Natural killer cell (primary cell): ENCODE results near the gene KLHDC3. TPM values are rescaled to one million over a fixed set of nuclear protein-coding genes. Genes with fewer than 3 reads are reported as not detected.

Source experiments
- ATAC-seq, 3 donors: fragments of 150-1000 bp in 2 of 3; fragments of 200-7000 bp in 1 of 3; cut with Tn5 transposase; 1 replicate in 1 of 3; 2 replicates in 2 of 3; pipeline ENCODE4 v1.10.0; 2021; ENCODE audit warnings: mild to moderate bottlenecking in 2 of 3, moderate library complexity in 2 of 3
- DNase-seq, 2 donors: peaks; one replicate each; pipeline versions ENCODE4 v3.0.0 to v3.0.0-alpha.2; 2013 to 2021; ENCODE audit warnings: mixed read lengths in 1 of 2
- H3K27ac ChIP-seq: one replicate; pipeline ENCODE4 v1.5.1; 2013; ENCODE audit warnings: mild to moderate bottlenecking, low read length
- H3K27me3 ChIP-seq: one replicate; pipeline ENCODE4 v1.6.1; 2013; ENCODE audit warnings: low read length; ENCODE audit not compliant: control insufficient read depth, insufficient read depth
- H3K36me3 ChIP-seq: one replicate; pipeline ENCODE4 v1.6.1; 2013; ENCODE audit warnings: low read length; ENCODE audit not compliant: control insufficient read depth, insufficient read depth
- H3K4me1 ChIP-seq: one replicate; pipeline ENCODE4 v1.6.1; 2013; ENCODE audit warnings: low read length; ENCODE audit not compliant: control insufficient read depth, insufficient read depth
- H3K4me3 ChIP-seq: one replicate; pipeline ENCODE4 v1.5.1; 2013; ENCODE audit warnings: low read length
- H3K9me3 ChIP-seq: one replicate; pipeline ENCODE4 v1.6.1; 2013; ENCODE audit warnings: low read length; ENCODE audit not compliant: control insufficient read depth, insufficient read depth
- H3K27ac Mint-ChIP-seq, 2 donors: one replicate each; pipeline ENCODE4 v1.8.0; 2022; ENCODE audit warnings: mild to moderate bottlenecking in 2 of 2, mixed read lengths in 2 of 2, moderate library complexity in 1 of 2
- H3K27me3 Mint-ChIP-seq, 2 donors: one replicate each; pipeline ENCODE4 v1.8.0; 2022; ENCODE audit warnings: low read depth in 2 of 2, mixed read lengths in 2 of 2
- H3K36me3 Mint-ChIP-seq: one replicate; pipeline ENCODE4 v1.8.0; 2022; ENCODE audit warnings: mixed read lengths
- H3K4me1 Mint-ChIP-seq, 2 donors: one replicate each; pipeline ENCODE4 v1.8.0; 2022; ENCODE audit warnings: mixed read lengths in 2 of 2
- H3K4me3 Mint-ChIP-seq: one replicate; pipeline ENCODE4 v1.8.0; 2022; ENCODE audit warnings: mild to moderate bottlenecking, moderate library complexity, mixed read lengths
- H3K9me3 Mint-ChIP-seq, 2 donors: one replicate each; pipeline ENCODE4 v1.8.0; 2022; ENCODE audit warnings: mixed read lengths in 2 of 2
- CTCF ChIP-seq: fragments of 200-600 bp; IDR thresholded peaks from one replicate; pipeline ENCODE4 v1.8.0; 2022; ENCODE audit warnings: antibody characterized with exemption
- WGBS: methylation state at CpG from one replicate; pipeline ENCODE4 v1.1.7; 2013; ENCODE audit warnings: missing lambda C conversion rate; ENCODE audit not compliant: insufficient coverage; 5-methylcytosine and 5-hydroxymethylcytosine counted together
- intact Hi-C: fragments of 100-400 bp; cut with micrococcal nuclease; formaldehyde crosslinking; loops from one replicate; pipeline ENCODE4 v1.14.2; 2022
- total RNA-seq, 4 donors: library from RNA; stranded (reverse); fragments of 120-200 nt in 1 of 4; gene quantifications; one replicate each; pipeline versions ENCODE4 v1.2.3 to v1.2.4, GENCODE V29; 2013 to 2022

KLHDC3 gene
- total RNA-seq, 3 donors from 2014 or later (not counting 1 experiment from before 2014, with no cell fraction given), result 52.7 to 60.9 (median 53.7) TPM

DNA sequence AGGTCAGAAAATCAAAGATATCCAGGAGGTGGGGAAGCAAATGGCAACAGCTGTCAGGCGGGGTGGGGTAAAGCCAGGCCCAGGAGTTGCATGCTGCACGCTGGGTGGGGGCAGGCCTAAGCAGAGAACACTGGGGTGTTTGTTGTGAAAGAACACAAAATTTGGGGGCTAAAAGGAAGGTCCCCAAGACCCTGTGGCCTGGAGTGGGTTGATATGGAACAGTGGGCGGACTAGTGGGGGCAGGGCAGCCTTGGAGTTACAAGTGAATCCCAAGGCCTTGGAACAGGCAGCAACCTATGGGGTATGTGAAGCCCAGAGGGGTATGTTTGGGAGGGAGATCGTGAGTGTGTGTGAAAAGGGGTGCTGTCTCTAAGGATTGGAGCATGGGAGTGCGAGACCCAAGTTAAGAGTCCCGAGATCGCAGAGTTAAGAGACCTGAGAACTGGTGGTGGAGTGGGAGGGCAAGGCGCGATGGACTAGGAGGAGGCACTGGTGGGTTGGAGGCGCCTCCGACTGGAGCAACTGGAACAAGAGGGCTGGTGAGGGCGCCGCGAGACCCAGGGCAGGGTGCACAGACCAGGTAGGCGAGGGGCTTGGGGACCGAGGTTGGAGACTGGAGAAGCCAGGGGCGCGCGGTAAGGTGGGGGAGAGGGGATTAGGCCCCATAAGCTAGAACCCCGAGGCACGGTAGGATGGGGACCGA lies 38.9 kb downstream of the KLHDC3 start:
- 17% methylated on average over 22 of the region's 22 CpGs for WGBS
- Mint-ChIP-seq H3K36me3 (no peaks in the 10 kb centered on the region), H3K27me3 (no peaks in the 10 kb centered on the region), H3K27ac (peak overlapping the region; percentile 93 to 95), H3K4me1 (peaks cover 30 to 40% of the 10 kb centered on the region in 2 donors), H3K4me3 (peak overlapping the region; percentile 90), H3K9me3 (no peaks in the 10 kb centered on the region)
- intact Hi-C loops, result no loop called here
- H3K36me3 ChIP-seq, result peaks cover 15% of the 10 kb centered on the region
- no peak for TF ChIP-seq CTCF
- peaks cover 22% of the 10 kb centered on the region for H3K4me1 ChIP-seq
- no peaks in the 10 kb centered on the region for H3K9me3 ChIP-seq
- H3K27ac ChIP-seq, result peak overlapping the region; percentile 83
- H3K27me3 ChIP-seq, result no peaks in the 10 kb centered on the region
- DNase-seq (no peak), ATAC-seq (peak in 2 of 3 donors; percentile 2 to 22)
- H3K4me3 ChIP-seq, result peak overlapping the region; percentile 80

DNA sequence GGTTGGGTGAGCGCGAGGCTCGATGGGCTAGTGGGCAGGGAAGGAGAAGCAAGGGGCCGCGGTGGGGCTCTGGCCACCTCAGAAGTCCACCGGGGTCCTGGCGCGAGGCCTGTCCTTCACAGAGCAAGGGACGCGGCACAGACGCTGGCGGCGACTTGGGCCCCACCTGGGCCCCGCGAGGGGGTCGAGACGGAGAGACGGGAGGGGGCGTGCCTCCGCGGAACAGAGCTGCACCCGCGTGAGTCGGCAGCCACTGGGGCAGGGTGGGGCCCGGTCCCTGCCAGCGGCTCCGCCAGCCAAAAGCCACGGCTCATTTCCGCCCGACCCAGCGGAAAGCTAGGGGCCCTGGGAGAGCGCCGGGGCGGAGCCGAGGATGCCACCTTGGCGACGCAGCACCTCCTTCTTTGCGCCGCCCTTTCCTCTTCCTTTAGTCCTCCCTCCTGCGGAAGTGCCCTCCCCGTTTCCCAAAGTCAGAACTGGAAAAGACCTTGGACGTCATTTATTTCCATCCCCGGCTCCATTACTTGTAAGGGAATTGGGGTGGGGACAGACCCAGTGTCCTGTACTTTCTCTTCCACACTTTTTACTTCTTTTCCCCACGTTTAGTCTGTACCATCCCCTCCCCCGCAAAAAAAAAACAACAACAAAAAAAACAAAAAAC lies 39.6 kb downstream of the KLHDC3 start, which contains the start of gene CUL7:
TSS of gene CUL7 (minus strand) at position 307 of the 661 bp plus-strand sequence. CDS start 1,063 bp downstream, outside the sequence.
- H3K4me3 Mint-ChIP-seq, result peak within 1 kb of the TSS; percentile 90
- TF ChIP-seq CTCF, result no peak
- no peaks in the 10 kb centered on the region for H3K27me3 ChIP-seq
- ATAC-seq (peak; percentile 94 to 97 (median 95)), DNase-seq (peak; percentile 70 to 94)
- H3K36me3 ChIP-seq, result peaks cover 15% of the 10 kb centered on the region
- no peaks in the 10 kb centered on the region for H3K27me3 Mint-ChIP-seq
- no peaks in the 10 kb centered on the region for H3K9me3 Mint-ChIP-seq
- no peaks in the 10 kb centered on the region for H3K36me3 Mint-ChIP-seq
- peaks cover 26% of the 10 kb centered on the region for H3K4me1 ChIP-seq
- H3K27ac Mint-ChIP-seq, result peak within 1 kb of the TSS; percentile 93 to 95
- peak within 1 kb of the TSS; percentile 80 for H3K4me3 ChIP-seq
- H3K27ac ChIP-seq, result peak within 1 kb of the TSS; percentile 83
- 0% methylated on average over 41 of the region's 45 CpGs for WGBS
- peaks cover 37 to 47% of the 10 kb centered on the region in 2 donors for H3K4me1 Mint-ChIP-seq
- intact Hi-C loops, result no loop called here
- H3K9me3 ChIP-seq, result no peaks in the 10 kb centered on the region

DNA sequence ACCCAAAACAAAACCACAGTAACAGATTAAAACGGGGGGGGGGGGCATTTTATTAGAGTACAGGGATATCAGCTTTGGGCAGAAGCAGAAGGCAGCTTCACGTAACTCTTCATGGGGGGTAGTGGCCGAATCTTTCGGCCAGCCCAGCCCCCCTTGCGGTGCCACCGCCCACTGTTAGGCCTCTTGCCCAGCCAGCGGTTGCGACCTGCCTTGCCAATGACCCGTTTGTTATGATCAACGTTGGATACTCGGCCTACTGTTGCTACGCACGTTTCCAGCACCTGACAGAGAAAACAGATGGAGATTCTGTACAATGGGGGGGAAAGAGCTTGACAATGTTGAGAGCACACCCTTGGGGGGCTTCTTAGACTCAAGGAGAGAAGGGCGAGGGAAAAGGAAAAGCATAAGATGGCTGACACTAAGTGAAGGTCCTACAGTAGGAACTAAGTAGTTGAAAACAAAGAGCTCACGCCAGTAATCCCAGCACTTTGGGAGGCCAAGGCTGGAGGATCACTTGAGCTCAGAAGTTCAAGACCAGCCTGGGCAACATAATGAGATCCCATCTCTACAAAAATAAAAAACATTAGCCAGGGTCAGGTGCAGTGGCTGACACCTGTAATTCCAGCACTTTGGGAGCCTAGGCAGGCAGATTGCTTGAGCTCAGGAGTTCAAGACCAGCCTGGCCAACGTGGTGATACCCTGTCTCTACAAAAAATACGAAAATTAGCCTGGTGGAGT lies 40.3 kb downstream of the KLHDC3 start:
- Mint-ChIP-seq H3K36me3 (no peaks in the 10 kb centered on the region), H3K27me3 (no peaks in the 10 kb centered on the region), H3K4me3 (peak overlapping the region; percentile 90), H3K27ac (peak overlapping the region; percentile 93 to 95), H3K9me3 (no peaks in the 10 kb centered on the region), H3K4me1 (peaks cover 44 to 52% of the 10 kb centered on the region in 2 donors)
- H3K36me3 ChIP-seq, result peaks cover 11% of the 10 kb centered on the region
- ATAC-seq, result no peak
- no peaks in the 10 kb centered on the region for H3K27me3 ChIP-seq
- DNase-seq, result no peak
- peak overlapping the region; percentile 83 for H3K27ac ChIP-seq
- H3K9me3 ChIP-seq, result no peaks in the 10 kb centered on the region
- peak overlapping the region; percentile 80 for H3K4me3 ChIP-seq
- WGBS, result 85% methylated on average over 17 of the region's 17 CpGs
- H3K4me1 ChIP-seq, result peaks cover 31% of the 10 kb centered on the region
- intact Hi-C loops, result no loop called here
- no peak for TF ChIP-seq CTCF
